NCI-H2171 (cell line): ENCODE results near the gene GOLGA6L6.
"Not testable (repeated sequence)": the region's sequence is repeated elsewhere in the genome, so short reads cannot be mapped to it uniquely, and the experiment has no call there.

ENCODE experiments used
- DNase-seq: peaks from one replicate; lab custom pipeline; 2025; lab: John Stamatoyannopoulos, UW

Gene GOLGA6L6

GRCh38 chr15:20541700-20542099, at the start of gene GOLGA6L6:
TSS of gene GOLGA6L6 (minus strand) at chr15:20541800. CDS start at chr15:20541709, 91 bp downstream.
- DNase-seq, result not testable (repeated sequence)

GRCh38 chr15:20590069-20590468, 48.5 kb upstream of the GOLGA6L6 start:
- DNase-seq, result not testable (repeated sequence)

- DNase-seq, result not testable (repeated sequence)
Measured at GRCh38 chr15:20586821-20587220, 45.2 kb upstream of the GOLGA6L6 start.

GRCh38 chr15:20582726-20583115, 41.1 kb upstream of the GOLGA6L6 start:
- DNase-seq, result not testable (repeated sequence)

- not testable (repeated sequence) for DNase-seq
Measured at GRCh38 chr15:20582109-20582725, 40.6 kb upstream of the GOLGA6L6 start.

- not testable (repeated sequence) for DNase-seq
Measured at GRCh38 chr15:20581261-20582108, 39.9 kb upstream of the GOLGA6L6 start.

GRCh38 chr15:20579662-20580061, 38.1 kb upstream of the GOLGA6L6 start:
- DNase-seq, result not testable (repeated sequence)

- DNase-seq, result not testable (repeated sequence)
Measured at GRCh38 chr15:20551289-20551688, 9.7 kb upstream of the GOLGA6L6 start.

- not testable (repeated sequence) for DNase-seq
Measured at GRCh38 chr15:20505926-20506658, 35.5 kb downstream of the GOLGA6L6 start.

GRCh38 chr15:20502839-20503238, 38.8 kb downstream of the GOLGA6L6 start:
- not testable (repeated sequence) for DNase-seq

- DNase-seq, result not testable (repeated sequence)
Measured at GRCh38 chr15:20501512-20502222, 39.9 kb downstream of the GOLGA6L6 start.

- not testable (repeated sequence) for DNase-seq
Measured at GRCh38 chr15:20497781-20498180, 43.8 kb downstream of the GOLGA6L6 start.

- DNase-seq, result not testable (repeated sequence)
Measured at GRCh38 chr15:20493035-20493434, 48.6 kb downstream of the GOLGA6L6 start.

GRCh38 chr15:20492598-20492997, 49.0 kb downstream of the GOLGA6L6 start:
- not testable (repeated sequence) for DNase-seq

GRCh38 chr15:20489320-20489719, 52.3 kb downstream of the GOLGA6L6 start:
- DNase-seq, result not testable (repeated sequence)
